VCaP (cell line): ENCODE data around the gene ABCB9.
A peak's percentile ranks its signal among the peaks of the same experiment; 100 is the strongest.
"Not testable (repeated sequence)": the region's sequence is repeated elsewhere in the genome, so short reads cannot be mapped to it uniquely, and the experiment has no call there.

ENCODE experiments used
- H3K27ac ChIP-seq: fragments of 450-650 bp; 2 replicates; pipeline ENCODE4 v1.5.1; 2017
- TF ChIP-seq, protein P1 (sequence below): fragments of 450-650 bp; conservative IDR thresholded peaks from 2 replicates; pipeline ENCODE4 v1.5.1; 2017; ENCODE audit warnings: mild to moderate bottlenecking, moderate library complexity

ABCB9 gene

GRCh38 chr12:122965851-122966742 is at the start of gene ABCB9:
Gene ABCB9, minus strand, starts transcription at chr12:122966463. Its CDS starts 6,228 bp downstream, at chr12:122960235.
- H3K27ac ChIP-seq: peak within 1 kb of the TSS; percentile 62; the same call in 1 of the 2 replicates
- TF ChIP-seq, protein P1, sequence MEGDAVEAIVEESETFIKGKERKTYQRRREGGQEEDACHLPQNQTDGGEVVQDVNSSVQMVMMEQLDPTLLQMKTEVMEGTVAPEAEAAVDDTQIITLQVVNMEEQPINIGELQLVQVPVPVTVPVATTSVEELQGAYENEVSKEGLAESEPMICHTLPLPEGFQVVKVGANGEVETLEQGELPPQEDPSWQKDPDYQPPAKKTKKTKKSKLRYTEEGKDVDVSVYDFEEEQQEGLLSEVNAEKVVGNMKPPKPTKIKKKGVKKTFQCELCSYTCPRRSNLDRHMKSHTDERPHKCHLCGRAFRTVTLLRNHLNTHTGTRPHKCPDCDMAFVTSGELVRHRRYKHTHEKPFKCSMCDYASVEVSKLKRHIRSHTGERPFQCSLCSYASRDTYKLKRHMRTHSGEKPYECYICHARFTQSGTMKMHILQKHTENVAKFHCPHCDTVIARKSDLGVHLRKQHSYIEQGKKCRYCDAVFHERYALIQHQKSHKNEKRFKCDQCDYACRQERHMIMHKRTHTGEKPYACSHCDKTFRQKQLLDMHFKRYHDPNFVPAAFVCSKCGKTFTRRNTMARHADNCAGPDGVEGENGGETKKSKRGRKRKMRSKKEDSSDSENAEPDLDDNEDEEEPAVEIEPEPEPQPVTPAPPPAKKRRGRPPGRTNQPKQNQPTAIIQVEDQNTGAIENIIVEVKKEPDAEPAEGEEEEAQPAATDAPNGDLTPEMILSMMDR: no peak

GRCh38 chr12:123014473-123014872 is 48.2 kb upstream of the ABCB9 start:
- H3K27ac ChIP-seq: not testable (repeated sequence)

DNA sequence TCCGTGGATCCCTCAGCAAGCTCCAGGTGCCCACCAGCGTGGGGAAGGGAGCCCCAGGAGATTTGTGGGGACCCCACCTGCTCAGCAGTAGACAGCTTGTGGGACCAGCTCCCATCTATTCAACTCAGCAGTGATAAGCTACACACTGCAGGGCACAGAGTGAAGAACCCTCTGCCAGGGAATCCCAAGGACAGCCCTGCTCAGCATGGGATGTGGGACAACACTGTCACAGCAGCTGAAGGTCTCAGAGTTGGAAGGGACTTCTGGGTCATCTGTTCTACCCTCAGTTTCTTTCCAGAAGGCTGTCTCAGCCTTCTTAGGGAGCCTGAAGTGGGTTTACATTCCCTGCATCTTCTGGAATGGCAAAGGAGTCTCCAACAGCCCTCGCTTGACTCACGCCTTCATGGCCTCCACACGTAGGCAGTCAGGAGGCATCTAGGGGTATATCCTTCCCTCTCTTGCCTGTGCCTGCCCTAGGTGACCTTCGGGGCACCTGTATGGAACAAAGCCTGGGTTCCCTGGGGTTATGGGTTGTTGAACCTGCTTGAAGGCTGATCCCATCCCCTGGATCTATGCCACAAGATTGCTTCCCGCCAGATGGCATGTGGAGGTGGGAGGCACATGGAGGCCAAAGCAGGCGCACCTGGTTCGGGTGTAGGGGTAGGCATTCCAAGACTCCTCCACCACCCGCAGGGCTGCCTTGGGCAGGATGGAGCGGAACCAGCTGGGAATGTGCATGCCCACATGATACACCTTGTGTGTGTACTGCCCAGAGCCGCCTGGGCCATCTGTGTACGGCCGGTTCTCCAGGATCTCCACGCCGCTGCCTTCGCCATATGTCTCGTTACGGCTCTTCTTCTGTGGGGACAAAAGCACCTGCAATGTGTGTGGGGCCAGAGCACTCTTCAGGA is 47.2 kb upstream of the ABCB9 start:
- TF ChIP-seq, protein P1: no peak
- H3K27ac ChIP-seq: no peak overlapping the region

DNA sequence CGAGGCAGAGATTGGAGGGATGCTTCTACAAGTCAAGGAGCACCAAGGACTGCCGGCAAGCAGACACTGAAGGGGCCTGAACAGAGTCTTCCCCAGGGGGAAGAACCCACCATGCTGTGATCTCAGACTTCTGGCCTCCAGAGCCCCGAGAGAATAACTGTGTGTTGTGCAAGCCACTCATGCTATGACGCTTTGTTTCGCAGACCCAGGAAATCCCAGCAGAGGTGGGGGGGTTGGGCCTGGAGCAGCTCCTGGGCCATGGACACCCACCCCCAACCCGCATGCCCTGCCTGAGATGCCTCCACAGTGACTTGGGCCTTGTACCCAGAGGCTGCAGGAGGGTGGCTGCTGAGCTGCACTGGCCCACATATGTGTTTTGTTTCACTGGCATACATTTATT is 45.4 kb upstream of the ABCB9 start:
- TF ChIP-seq, protein P1: no peak

DNA sequence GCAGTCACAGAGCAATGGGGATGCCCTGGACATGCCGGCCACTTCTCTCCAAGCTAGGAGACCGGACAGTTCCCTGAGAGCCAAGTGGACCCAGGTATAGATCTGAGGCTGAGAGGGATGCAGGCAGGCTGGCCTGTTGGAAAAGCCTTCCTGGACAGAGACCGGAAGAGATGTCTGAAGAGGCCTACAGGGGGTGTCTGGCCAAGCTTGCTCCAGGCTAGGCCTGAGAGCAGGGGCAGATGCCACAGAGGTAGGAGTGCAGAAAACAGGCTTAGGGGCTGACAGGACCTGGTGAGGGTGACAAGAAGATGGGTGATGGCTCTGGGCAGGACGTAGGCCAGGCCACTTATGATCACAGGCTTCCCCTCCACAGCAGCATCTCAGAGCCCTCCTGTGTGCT is 44.4 kb upstream of the ABCB9 start:
- TF ChIP-seq, protein P1: no peak
- no peak overlapping the region for H3K27ac ChIP-seq

More for the DNA sequence above, 45.4 kb upstream of the ABCB9 start:
- H3K27ac ChIP-seq: no peak overlapping the region

DNA sequence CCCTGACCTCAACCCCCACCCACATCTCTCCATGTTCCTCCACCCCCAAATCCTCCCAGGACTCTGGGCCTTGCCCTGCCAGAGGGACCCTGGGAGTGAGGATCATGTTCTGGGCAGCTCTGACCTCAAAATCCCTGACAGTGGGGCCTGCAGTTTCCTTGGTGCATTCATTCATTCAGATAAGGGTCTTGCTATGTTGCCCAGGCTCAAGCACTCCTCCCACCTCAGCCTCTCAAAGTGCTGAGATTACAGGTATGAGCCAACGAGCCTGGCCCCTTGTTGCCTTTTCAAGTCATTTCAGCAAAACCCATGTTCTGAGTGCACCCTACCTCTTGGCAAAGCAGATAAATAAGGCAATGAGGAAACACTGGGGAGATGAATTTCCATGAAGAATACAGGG is 43.8 kb upstream of the ABCB9 start:
- H3K27ac ChIP-seq: no peak overlapping the region
- TF ChIP-seq, protein P1: no peak

DNA sequence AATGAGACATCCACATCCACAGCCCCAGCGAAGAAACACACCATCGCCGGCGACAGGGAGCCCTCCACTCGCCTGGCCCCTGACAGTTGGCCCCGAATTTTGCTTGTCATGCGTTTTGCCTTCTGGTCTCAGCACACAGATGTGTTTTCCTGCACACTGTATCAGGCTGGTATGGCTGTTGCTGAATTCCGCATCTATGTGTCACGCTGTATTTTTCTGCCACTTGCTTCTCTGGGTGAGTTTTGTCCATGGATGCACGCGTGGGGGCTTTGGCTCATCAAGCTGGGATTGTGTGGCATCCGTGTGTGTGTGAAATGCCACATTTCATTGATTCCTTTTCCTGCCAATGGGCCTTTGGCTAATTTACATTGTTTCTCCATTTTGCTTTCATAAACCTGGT is 40.7 kb upstream of the ABCB9 start:
- TF ChIP-seq, protein P1: no peak
- H3K27ac ChIP-seq: no peak overlapping the region
